Ramos (cell line): ENCODE data around the gene POLR3K.
"Not testable (repeated sequence)": the region's sequence is repeated elsewhere in the genome, so short reads cannot be mapped to it uniquely, and the experiment has no call there.

Source experiments
- in situ Hi-C: fragments of 300-500 bp; cut with MboI; formaldehyde crosslinking; loops from one replicate; pipeline ENCODE4 v1.14.3; 2022; ENCODE audit warnings: low sequenced_read_pairs; ENCODE audit not compliant: unreplicated experiment

The POLR3K gene

DNA sequence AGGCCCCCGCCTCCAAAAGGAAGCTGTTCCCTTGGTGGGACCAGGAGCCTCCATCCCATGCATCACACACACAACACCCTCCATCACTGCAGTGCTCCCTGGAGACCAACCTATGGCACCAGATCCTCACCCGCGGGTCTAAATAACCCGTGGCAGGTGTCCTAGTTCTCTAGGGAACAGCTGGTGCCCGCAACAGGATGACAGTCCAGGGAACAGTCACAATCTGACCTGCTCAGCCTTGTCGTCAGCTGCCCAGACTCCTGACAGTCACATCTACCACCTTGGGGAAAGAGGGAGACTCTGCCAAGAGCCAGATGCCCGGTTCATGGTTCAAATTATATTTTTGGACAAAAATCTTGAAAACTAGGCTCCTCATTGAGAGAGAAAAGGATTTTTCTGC is 22.8 kb downstream of the POLR3K start:
- in situ Hi-C loops, result not testable (repeated sequence)

GRCh38 chr16:25926-26348 is 27.5 kb downstream of the POLR3K start:
- in situ Hi-C loops, result not testable (repeated sequence)

DNA sequence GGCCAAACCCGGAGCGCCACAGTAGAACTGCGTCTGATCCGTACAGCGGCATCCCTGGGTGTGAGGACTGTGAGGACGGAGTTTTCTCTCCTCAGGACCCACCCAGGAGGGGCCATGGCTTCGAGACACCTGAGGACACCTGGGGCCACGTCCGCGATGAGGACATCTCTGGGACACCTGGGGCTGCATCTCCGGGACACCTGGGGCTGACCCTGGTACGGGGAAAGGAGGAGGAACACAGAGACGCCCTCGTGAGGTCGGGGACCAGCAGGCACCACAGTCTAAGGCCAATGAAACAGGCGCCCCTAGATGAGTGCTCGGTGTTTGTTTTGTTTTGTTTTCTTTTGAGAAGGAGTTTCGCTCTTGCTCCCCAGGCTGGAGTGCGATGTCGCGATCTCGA is 29.3 kb downstream of the POLR3K start:
- in situ Hi-C loops, result not testable (repeated sequence)

GRCh38 chr16:20886-21285 is 32.5 kb downstream of the POLR3K start:
- in situ Hi-C loops, result not testable (repeated sequence)

DNA sequence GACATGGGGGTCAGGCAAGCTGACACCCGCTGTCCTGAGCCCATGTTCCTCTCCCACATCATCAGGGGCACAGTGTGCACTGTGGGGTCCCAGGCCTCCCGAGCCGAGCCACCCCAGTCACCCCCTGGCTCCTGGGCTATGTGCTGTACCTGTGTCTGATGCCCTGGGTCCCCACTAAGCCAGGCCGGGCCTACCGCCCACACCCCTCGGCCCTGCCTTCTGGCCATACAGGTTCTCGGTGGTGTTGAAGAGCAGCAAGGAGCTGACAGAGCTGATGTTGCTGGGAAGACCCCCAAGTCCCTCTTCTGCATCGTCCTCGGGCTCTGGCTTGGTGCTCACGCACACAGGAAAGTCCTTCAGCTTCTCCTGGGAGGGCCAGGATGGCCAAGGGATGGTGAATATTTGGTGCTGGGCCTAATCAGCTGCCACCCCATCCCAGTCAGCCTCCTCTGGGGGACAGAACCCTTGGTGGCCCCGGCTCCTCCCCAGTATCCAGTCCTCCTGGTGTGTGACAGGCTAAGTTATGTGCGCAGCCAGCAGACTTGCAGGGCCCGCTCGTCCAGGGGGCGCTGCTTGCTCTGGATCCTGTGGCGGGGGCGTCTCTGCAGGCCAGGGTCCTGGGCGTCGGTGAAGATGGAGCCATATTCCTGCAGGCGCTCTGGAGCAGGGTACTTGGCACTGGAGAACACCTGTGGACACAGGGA is 36.2 kb downstream of the POLR3K start:
- in situ Hi-C loops, result not testable (repeated sequence)

DNA sequence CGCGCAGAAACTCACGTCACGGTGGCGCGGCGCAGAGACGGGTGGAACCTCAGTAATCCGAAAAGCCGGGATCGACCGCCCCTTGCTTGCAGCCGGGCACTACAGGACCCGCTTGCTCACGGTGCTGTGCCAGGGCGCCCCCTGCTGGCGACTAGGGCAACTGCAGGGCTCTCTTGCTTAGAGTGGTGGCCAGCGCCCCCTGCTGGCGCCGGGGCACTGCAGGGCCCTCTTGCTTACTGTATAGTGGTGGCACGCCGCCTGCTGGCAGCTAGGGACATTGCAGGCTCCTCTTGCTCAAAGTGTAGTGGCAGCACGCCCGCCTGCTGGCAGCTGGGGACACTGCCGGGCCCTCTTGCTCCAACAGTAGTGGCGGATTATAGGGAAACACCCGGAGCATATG is 42.6 kb downstream of the POLR3K start:
- in situ Hi-C loops, result not testable (repeated sequence)

DNA sequence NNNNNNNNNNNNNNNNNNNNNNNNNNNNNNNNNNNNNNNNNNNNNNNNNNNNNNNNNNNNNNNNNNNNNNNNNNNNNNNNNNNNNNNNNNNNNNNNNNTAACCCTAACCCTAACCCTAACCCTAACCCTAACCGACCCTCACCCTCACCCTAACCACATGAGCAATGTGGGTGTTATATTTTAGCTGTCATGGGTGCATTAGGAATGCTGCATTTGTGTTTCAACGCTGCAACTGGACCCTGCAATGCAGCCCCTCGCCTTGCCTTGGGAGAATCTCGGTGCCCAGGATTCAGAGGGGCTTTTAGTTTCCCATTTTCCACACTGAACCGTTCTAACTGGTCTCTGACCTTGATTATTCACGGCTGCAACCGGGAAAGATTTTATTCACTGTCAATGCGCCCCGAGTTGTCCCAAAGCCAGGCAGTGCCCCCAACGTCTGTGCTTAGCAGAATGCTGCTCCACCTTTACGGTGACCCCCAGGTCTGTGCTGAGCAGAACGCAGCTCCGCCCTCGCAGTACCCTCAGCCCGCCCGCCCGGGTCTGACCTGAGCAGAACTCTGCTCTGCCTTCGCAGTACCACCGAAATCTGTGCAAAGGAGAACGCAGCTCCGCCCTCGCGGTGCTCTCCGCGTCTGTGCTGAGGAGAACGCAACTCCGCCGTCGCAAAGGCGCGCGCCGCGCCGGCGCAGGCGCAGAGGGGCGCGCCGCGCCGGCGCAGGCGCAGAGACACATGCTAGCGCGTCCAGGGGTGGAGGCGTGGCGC is 43.3 kb downstream of the POLR3K start:
- in situ Hi-C loops, result no loop called here
